ENCODE measurements around the gene DNAI4.

DNAI4 gene

DNA sequence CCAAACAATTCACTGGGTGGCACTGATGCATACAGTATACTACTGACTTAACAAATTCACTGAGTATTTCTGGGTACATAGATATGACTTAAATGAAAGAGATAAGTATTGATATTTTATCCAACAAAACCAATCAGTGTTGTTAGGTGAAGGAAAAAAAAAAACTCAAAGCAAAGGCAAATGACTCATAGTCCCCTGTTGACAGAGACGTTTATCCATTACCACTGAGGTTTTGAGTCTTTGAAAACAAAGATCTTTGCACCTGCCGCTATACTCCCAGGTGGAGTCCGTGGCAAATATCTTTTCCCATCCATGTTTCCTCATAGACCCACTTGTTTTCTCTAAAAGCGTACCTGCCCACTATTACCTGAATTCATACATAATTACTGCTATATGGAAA is 154.0 kb downstream of the DNAI4 start:
- no peak for ATAC-seq
- Mint-ChIP-seq H3K4me3 (no peak overlapping the region), H3K4me1 (no peaks in the 10 kb centered on the region), H3K27me3 (peaks cover 6% of the 10 kb centered on the region), H3K9me3 (no peaks in the 10 kb centered on the region), H3K27ac (no peak overlapping the region), H3K36me3 (no peaks in the 10 kb centered on the region)

DNA sequence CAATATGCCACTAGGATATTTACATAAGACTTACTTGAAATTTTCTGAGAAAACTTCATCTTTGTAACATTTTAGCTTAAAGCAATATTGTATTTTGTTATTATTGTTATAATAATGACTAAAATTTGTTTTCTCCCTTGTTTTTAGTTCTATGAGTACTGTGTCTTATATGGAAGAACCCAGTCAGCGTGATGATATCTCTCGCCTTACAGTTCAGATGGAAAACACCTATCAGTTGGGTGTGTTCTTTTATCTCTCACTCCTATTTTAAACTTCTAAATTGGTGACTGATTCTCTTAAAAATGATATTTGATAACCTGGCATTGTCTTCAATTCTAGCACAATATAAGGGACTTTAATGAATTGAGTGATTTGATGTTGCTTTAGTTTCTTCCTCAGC is 154.4 kb downstream of the DNAI4 start:
- H3K36me3 Mint-ChIP-seq = no peaks in the 10 kb centered on the region
- no peak for ATAC-seq
- H3K4me1 Mint-ChIP-seq = no peaks in the 10 kb centered on the region
- H3K27ac Mint-ChIP-seq = no peak overlapping the region
- peaks cover 2% of the 10 kb centered on the region for H3K27me3 Mint-ChIP-seq
- no peaks in the 10 kb centered on the region for H3K9me3 Mint-ChIP-seq
- H3K4me3 Mint-ChIP-seq = no peak overlapping the region

DNA sequence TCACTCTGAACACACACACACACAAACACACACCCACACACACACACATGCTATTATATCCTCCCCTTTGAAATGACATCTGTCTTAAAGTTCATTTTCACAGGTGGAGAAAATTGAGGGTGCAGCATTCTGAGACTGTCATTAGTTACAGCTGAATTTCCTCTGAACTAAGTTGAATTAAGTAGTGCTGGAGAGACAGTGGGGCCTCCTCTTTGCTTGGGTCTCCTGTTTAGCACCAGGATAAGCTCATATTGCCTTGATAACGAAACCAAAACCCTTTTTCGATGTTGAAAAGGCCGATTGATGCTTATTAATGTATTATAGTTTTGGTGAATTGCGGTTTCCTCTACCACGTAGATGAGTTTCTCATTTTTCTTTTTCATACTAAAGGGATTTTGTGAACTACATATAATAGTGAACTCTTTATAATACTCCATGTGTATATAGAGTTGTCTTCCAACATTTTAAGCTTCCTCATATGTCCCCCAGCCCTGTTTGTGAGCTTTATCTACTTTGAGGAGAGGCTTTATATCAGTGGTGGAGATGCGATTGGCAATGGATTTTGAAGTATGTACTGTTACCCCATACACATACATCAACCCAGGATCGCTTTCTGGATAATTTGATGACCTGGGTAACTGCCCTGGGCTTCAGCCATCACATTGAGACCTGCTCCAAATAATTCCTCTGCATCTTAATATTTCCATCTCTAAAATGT is 155.0 kb downstream of the DNAI4 start:
- no peak overlapping the region for H3K4me3 Mint-ChIP-seq
- no peaks in the 10 kb centered on the region for H3K9me3 Mint-ChIP-seq
- H3K27ac Mint-ChIP-seq = no peak overlapping the region
- no peaks in the 10 kb centered on the region for H3K27me3 Mint-ChIP-seq
- no peaks in the 10 kb centered on the region for H3K36me3 Mint-ChIP-seq
- no peak for ATAC-seq
- no peaks in the 10 kb centered on the region for H3K4me1 Mint-ChIP-seq

DNA sequence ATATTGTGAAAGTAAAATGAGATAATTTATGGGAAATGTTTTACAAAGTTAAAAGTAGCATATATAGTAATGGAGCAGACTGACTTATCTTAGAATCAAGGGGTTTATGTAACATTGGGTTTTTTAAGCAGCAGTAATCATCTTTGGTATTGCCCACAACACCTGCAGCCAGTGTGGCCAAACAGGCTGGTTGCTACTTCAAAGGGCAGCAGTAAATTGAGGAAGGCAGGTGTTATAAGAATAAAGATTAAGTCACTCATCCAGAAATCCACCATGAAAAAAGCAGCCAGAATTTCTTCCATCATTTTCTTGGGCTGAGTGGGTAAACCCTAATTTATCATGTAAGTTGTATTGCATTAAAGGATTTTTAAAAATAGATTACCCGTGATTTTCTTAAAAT is 155.7 kb downstream of the DNAI4 start:
- Mint-ChIP-seq H3K27ac (no peak overlapping the region), H3K4me3 (no peak overlapping the region), H3K36me3 (no peaks in the 10 kb centered on the region), H3K4me1 (no peaks in the 10 kb centered on the region), H3K27me3 (no peaks in the 10 kb centered on the region), H3K9me3 (no peaks in the 10 kb centered on the region)
- ATAC-seq = no peak

DNA sequence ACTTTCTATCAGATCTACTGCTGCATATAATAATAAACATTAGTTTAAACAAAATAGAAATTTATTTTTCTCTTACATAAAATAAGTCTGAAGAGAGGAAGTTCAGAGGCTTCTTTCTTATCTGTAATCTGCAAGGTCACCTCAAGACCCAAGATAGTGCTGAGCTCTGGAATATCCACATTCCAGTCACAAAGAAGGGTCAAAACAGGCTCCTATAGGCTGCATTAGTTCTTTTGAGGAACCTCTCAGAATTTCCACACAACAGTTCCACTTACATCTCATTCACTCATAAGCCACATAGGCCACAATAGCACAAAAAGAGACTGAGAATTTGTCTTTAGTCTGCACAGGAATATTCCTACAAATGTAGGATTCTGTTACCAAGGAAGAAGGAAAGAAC is 157.0 kb downstream of the DNAI4 start:
- H3K4me3 Mint-ChIP-seq = no peak overlapping the region
- H3K36me3 Mint-ChIP-seq = no peaks in the 10 kb centered on the region
- H3K9me3 Mint-ChIP-seq = no peaks in the 10 kb centered on the region
- ATAC-seq = no peak
- no peaks in the 10 kb centered on the region for H3K27me3 Mint-ChIP-seq
- no peak overlapping the region for H3K27ac Mint-ChIP-seq
- H3K4me1 Mint-ChIP-seq = no peaks in the 10 kb centered on the region

DNA sequence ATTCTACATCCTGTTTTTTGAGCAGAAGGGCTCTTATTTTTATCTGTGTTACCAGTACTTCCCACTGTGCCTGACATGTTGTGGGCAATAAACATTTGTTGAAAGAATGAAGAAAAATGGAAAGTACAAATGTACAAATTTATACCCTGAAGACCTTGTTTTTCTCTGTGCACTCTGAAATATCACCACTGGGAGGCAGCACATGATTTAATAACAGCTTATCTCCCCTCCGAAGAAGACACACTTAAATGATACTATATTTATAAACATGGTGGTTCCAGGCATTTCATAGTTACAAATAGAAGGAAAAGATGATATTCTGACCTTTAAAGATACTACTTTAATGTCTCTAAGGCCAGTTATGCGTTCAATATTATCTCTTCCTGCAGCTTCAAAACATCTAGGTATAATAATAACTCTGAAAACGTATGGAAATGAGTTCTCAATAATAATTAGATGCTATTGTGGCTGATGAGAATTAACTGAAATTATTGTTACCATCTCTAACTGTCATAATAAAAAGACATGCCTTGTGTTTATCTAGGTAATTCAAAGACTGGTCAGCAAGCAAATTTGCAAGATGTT is 159.6 kb downstream of the DNAI4 start:
- no peak overlapping the region for H3K4me3 Mint-ChIP-seq
- no peak overlapping the region for H3K27ac Mint-ChIP-seq
- no peak for ATAC-seq
- H3K27me3 Mint-ChIP-seq = no peaks in the 10 kb centered on the region
- no peaks in the 10 kb centered on the region for H3K36me3 Mint-ChIP-seq
- H3K9me3 Mint-ChIP-seq = no peaks in the 10 kb centered on the region
- no peaks in the 10 kb centered on the region for H3K4me1 Mint-ChIP-seq

All from stimulated activated memory B cell treated with anti-CD40 and anti-IgM and Interleukin-4, amounts not matched to agents 10 μg/mL and 1 μg/mL and 100 μg/mL, for 72 hours (primary cell).